ENCODE results near the gene DAAM1. TPM values are rescaled to one million over a fixed set of nuclear protein-coding genes. Genes with fewer than 3 reads are reported as not detected.

DAAM1 gene
- total and polyA plus RNA-seq, 2 donors (not counting 1 experiment from before 2014, with no cell fraction given), result 11.2 to 34.3 TPM

GRCh38 chr14:59349258-59349701 is 160.8 kb downstream of the DAAM1 start:
- no peaks in the 10 kb centered on the region for H3K27me3 ChIP-seq (replicated peaks in 1 of 4; ENCODE audit: control extremely low read depth in 1 of 4, control insufficient read depth in 3 of 4, insufficient read depth in 4 of 4, low read length in 3 of 4)
- WGBS (ENCODE audit: insufficient coverage), result 94% methylated on average over 2 of the region's 4 CpGs
- ATAC-seq (ENCODE audit: low read depth) (no peak), DNase-seq (no peak)
- H3K4me1 ChIP-seq (ENCODE audit: control insufficient read depth in 2 of 2, insufficient read depth in 2 of 2, low read length in 2 of 2), result peaks cover 1 to 14% of the 10 kb centered on the region in 2 donors
- H3K9me3 Mint-ChIP-seq (ENCODE audit: insufficient read depth), result no peaks in the 10 kb centered on the region
- H3K9me3 ChIP-seq (ENCODE audit: control extremely low read depth in 1 of 3, control insufficient read depth in 2 of 3, insufficient read depth in 1 of 3, low read length in 2 of 3), result no peaks in the 10 kb centered on the region
- peaks cover 0 to 32% of the 10 kb centered on the region in 2 experiments for H3K36me3 ChIP-seq (replicated peaks in 1 of 2; ENCODE audit: control extremely low read depth in 1 of 2, control insufficient read depth in 1 of 2, extremely low read depth in 1 of 2, insufficient read depth in 2 of 2, low read length in 1 of 2)
- H4K20me1 ChIP-seq (ENCODE audit: control insufficient read depth, insufficient read depth, low read length, poor library complexity, severe bottlenecking), result no peaks in the 10 kb centered on the region
- no peak overlapping the region for H3K27ac ChIP-seq (ENCODE audit: low read length in 2 of 2)
- ChIA-PET CTCF (no interaction called here), POLR2A (interaction anchor here (1.4 kb wide), 1 partner anchor 161 kb away, joined by 4 read pairs; the partner anchor contains the start of gene DAAM1)
- H3K4me1 Mint-ChIP-seq, result peaks cover 20% of the 10 kb centered on the region
- no peaks in the 10 kb centered on the region for H3K27me3 Mint-ChIP-seq
- TF ChIP-seq, protein P1, sequence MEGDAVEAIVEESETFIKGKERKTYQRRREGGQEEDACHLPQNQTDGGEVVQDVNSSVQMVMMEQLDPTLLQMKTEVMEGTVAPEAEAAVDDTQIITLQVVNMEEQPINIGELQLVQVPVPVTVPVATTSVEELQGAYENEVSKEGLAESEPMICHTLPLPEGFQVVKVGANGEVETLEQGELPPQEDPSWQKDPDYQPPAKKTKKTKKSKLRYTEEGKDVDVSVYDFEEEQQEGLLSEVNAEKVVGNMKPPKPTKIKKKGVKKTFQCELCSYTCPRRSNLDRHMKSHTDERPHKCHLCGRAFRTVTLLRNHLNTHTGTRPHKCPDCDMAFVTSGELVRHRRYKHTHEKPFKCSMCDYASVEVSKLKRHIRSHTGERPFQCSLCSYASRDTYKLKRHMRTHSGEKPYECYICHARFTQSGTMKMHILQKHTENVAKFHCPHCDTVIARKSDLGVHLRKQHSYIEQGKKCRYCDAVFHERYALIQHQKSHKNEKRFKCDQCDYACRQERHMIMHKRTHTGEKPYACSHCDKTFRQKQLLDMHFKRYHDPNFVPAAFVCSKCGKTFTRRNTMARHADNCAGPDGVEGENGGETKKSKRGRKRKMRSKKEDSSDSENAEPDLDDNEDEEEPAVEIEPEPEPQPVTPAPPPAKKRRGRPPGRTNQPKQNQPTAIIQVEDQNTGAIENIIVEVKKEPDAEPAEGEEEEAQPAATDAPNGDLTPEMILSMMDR (IDR thresholded peaks at IDR 0.05), result no peak
- no peak for TF ChIP-seq EZH2 (IDR thresholded peaks at IDR 0.05; ENCODE audit: borderline replicate concordance, insufficient read depth, low read depth, low read length, poor library complexity, severe bottlenecking)
- no peak overlapping the region for H3K4me3 Mint-ChIP-seq
- no peak overlapping the region for H3K27ac Mint-ChIP-seq
- no peaks in the 10 kb centered on the region for H3K79me2 ChIP-seq (ENCODE audit: control insufficient read depth, insufficient read depth, low read length)
- intact Hi-C loops (cut with micrococcal nuclease), result no loop called here
- no peak overlapping the region for H3K4me3 ChIP-seq (ENCODE audit: control extremely low read depth in 1 of 5, extremely low read depth in 1 of 5, insufficient read depth in 1 of 5, low read depth in 2 of 5, low read length in 4 of 5)
- no peak overlapping the region for H2AFZ ChIP-seq (ENCODE audit: insufficient read depth, low read depth, low read length, poor library complexity, severe bottlenecking)
- no peak overlapping the region for H3K4me2 ChIP-seq (replicated peaks; ENCODE audit: low read depth, low read length, poor library complexity, severe bottlenecking)
- H3K9ac ChIP-seq (ENCODE audit: low read length), result no peak overlapping the region

GRCh38 chr14:59352961-59353360 is 164.5 kb downstream of the DAAM1 start:
- Mint-ChIP-seq H3K4me1 (peaks cover 48% of the 10 kb centered on the region), H3K27ac (no peak overlapping the region), H3K27me3 (no peaks in the 10 kb centered on the region), H3K9me3 (ENCODE audit: insufficient read depth) (no peaks in the 10 kb centered on the region), H3K4me3 (no peak overlapping the region)
- 100% methylated on average over 3 of the region's 3 CpGs for WGBS (ENCODE audit: insufficient coverage)
- H3K9me3 ChIP-seq (ENCODE audit: control extremely low read depth in 1 of 3, control insufficient read depth in 2 of 3, insufficient read depth in 1 of 3, low read length in 2 of 3), result no peaks in the 10 kb centered on the region
- no peaks in the 10 kb centered on the region for H3K79me2 ChIP-seq (ENCODE audit: control insufficient read depth, insufficient read depth, low read length)
- no peak for DNase-seq
- H3K4me1 ChIP-seq (ENCODE audit: control insufficient read depth in 2 of 2, insufficient read depth in 2 of 2, low read length in 2 of 2), result peaks cover 27 to 45% of the 10 kb centered on the region in 2 donors
- intact Hi-C loops (cut with micrococcal nuclease), result no loop called here
- no peak for ATAC-seq (ENCODE audit: low read depth)
- H3K27me3 ChIP-seq (replicated peaks in 1 of 4; ENCODE audit: control extremely low read depth in 1 of 4, control insufficient read depth in 3 of 4, insufficient read depth in 4 of 4, low read length in 3 of 4), result no peaks in the 10 kb centered on the region
- H3K4me3 ChIP-seq (ENCODE audit: control extremely low read depth in 1 of 5, extremely low read depth in 1 of 5, insufficient read depth in 1 of 5, low read depth in 2 of 5, low read length in 4 of 5), result no peak overlapping the region
- ChIA-PET CTCF (no interaction called here), POLR2A (no interaction called here)
- H3K27ac ChIP-seq (ENCODE audit: low read length in 2 of 2), result no peak overlapping the region
- no peak overlapping the region for H3K4me2 ChIP-seq (replicated peaks; ENCODE audit: low read depth, low read length, poor library complexity, severe bottlenecking)
- no peaks in the 10 kb centered on the region for H4K20me1 ChIP-seq (ENCODE audit: control insufficient read depth, insufficient read depth, low read length, poor library complexity, severe bottlenecking)
- no peak overlapping the region for H3K9ac ChIP-seq (ENCODE audit: low read length)
- H2AFZ ChIP-seq (ENCODE audit: insufficient read depth, low read depth, low read length, poor library complexity, severe bottlenecking), result no peak overlapping the region
- peaks cover 0 to 28% of the 10 kb centered on the region in 2 experiments for H3K36me3 ChIP-seq (replicated peaks in 1 of 2; ENCODE audit: control extremely low read depth in 1 of 2, control insufficient read depth in 1 of 2, extremely low read depth in 1 of 2, insufficient read depth in 2 of 2, low read length in 1 of 2)
- no peak for TF ChIP-seq EZH2 (IDR thresholded peaks at IDR 0.05; ENCODE audit: borderline replicate concordance, insufficient read depth, low read depth, low read length, poor library complexity, severe bottlenecking)
- TF ChIP-seq, protein P1 (IDR thresholded peaks at IDR 0.05), result no peak
